Stimulated activated CD4-positive, alpha-beta T cell treated with anti-CD3 and anti-CD28 coated beads, Interleukin-2, amount 100 ng/mL, for 24 hours (primary cell): ENCODE measurements around the gene EFCAB6.

ENCODE experiments used
- DNase-seq, 2 donors: peaks; one replicate each; pipeline ENCODE4 v3.0.0-alpha.2; 2020

EFCAB6 gene

GRCh38 chr22:43497956-43498855 is 313.9 kb downstream of the EFCAB6 start:
- DNase-seq: no peak

- DNase-seq: no peak
Observed at GRCh38 chr22:43493297-43493696, 318.8 kb downstream of the EFCAB6 start.

- no peak for DNase-seq
Observed at GRCh38 chr22:43491737-43492136, 320.4 kb downstream of the EFCAB6 start.

GRCh38 chr22:43491177-43491576 is 320.9 kb downstream of the EFCAB6 start:
- no peak for DNase-seq

GRCh38 chr22:43490311-43490710 is 321.8 kb downstream of the EFCAB6 start:
- no peak for DNase-seq

- DNase-seq: no peak
Observed at GRCh38 chr22:43488937-43489336, 323.2 kb downstream of the EFCAB6 start.

GRCh38 chr22:43488031-43488866 is 323.9 kb downstream of the EFCAB6 start:
- no peak for DNase-seq

GRCh38 chr22:43487311-43488030 is 324.6 kb downstream of the EFCAB6 start:
- no peak for DNase-seq

- DNase-seq: no peak
Observed at GRCh38 chr22:43485502-43486089, 326.5 kb downstream of the EFCAB6 start.

- no peak for DNase-seq
Observed at GRCh38 chr22:43484227-43484626, 327.9 kb downstream of the EFCAB6 start.

- no peak for DNase-seq
Observed at GRCh38 chr22:43483669-43484068, 328.4 kb downstream of the EFCAB6 start.

- DNase-seq: no peak
Observed at GRCh38 chr22:43483266-43483665, 328.8 kb downstream of the EFCAB6 start.

- no peak for DNase-seq
Observed at GRCh38 chr22:43482318-43482625, 329.8 kb downstream of the EFCAB6 start.

GRCh38 chr22:43481568-43482317 is 330.4 kb downstream of the EFCAB6 start:
- DNase-seq: peak in 1 of 2 donors; percentile 16

- DNase-seq: no peak
Observed at GRCh38 chr22:43479962-43480361, 332.1 kb downstream of the EFCAB6 start.

- DNase-seq: no peak
Observed at GRCh38 chr22:43479301-43479950, 332.7 kb downstream of the EFCAB6 start.
